Common myeloid progenitor, CD34-positive (primary cell): ENCODE measurements around the gene ST3GAL2.

Experiments
- CTCF ChIA-PET: fragments of 350-600 bp; sonication (Branson Sonifier 250); formaldehyde crosslinking; loops from one replicate; lab custom pipeline; 2021; ENCODE audit warnings: antibody characterized with exemption; lab: Charles Lee
- POLR2A ChIA-PET: fragments of 350-600 bp; sonication (Branson Sonifier 250); formaldehyde crosslinking; loops from one replicate; lab custom pipeline; 2021; ENCODE audit warnings: antibody characterized with exemption; lab: Charles Lee
- DNase-seq, 3 donors: peaks; one replicate each; pipeline versions ENCODE4 v3.0.0 to v3.0.0-alpha.2; 2013
- H3K27ac ChIP-seq, 2 experiments: 1 replicate in 1 of 2; 2 replicates in 1 of 2; pipeline ENCODE4 v1.7.0; 2013; ENCODE audit warnings: inconsistent platforms in 2 of 2, low read length in 2 of 2, mild to moderate bottlenecking in 2 of 2, low read depth in 1 of 2, moderate library complexity in 1 of 2; ENCODE audit not compliant: severe bottlenecking in 2 of 2, insufficient read depth in 1 of 2, poor library complexity in 1 of 2
- H3K27me3 ChIP-seq, 5 experiments: replicated peaks in 2 of 5; 1 replicate in 3 of 5; 2 replicates in 2 of 5; pipeline versions ENCODE4 v1.6.1 to v1.7.0; 2013; ENCODE audit warnings: low read length in 4 of 5, mild to moderate bottlenecking in 2 of 5, moderate library complexity in 2 of 5, inconsistent platforms in 1 of 5; ENCODE audit not compliant: insufficient read depth in 5 of 5, control insufficient read depth in 4 of 5
- H3K36me3 ChIP-seq, 4 experiments: 1 replicate in 2 of 4; 2 replicates in 2 of 4; pipeline versions ENCODE4 v1.6.1 to v1.7.0; 2013; ENCODE audit warnings: low read length in 3 of 4, control low read depth in 1 of 4, mild to moderate bottlenecking in 1 of 4; ENCODE audit not compliant: control insufficient read depth in 4 of 4, insufficient read depth in 4 of 4
- H3K4me1 ChIP-seq, 4 experiments: 1 replicate in 3 of 4; 2 replicates in 1 of 4; pipeline versions ENCODE4 v1.6.1 to v1.7.1; 2013; ENCODE audit warnings: low read length in 3 of 4, mild to moderate bottlenecking in 3 of 4, control low read depth in 1 of 4, inconsistent platforms in 1 of 4, moderate library complexity in 1 of 4; ENCODE audit not compliant: control insufficient read depth in 4 of 4, insufficient read depth in 4 of 4; ENCODE audit errors: control extremely low read depth in 1 of 4
- H3K4me3 ChIP-seq, 7 experiments: 1 replicate in 4 of 7; 2 replicates in 3 of 7; pipeline versions ENCODE4 v1.5.1 to v1.7.0; 2013; ENCODE audit warnings: mild to moderate bottlenecking in 7 of 7, low read length in 6 of 7, moderate library complexity in 6 of 7, inconsistent platforms in 2 of 7, low read depth in 2 of 7, control low read depth in 1 of 7; ENCODE audit not compliant: insufficient read depth in 4 of 7, control insufficient read depth in 1 of 7; ENCODE audit errors: extremely low read depth in 1 of 7
- H3K9me3 ChIP-seq, 5 experiments: 1 replicate in 4 of 5; 2 replicates in 1 of 5; pipeline versions ENCODE4 v1.6.1 to v1.7.1; 2013; ENCODE audit warnings: low read length in 4 of 5, mild to moderate bottlenecking in 2 of 5, inconsistent platforms in 1 of 5, low read depth in 1 of 5, moderate library complexity in 1 of 5; ENCODE audit not compliant: control insufficient read depth in 4 of 5, insufficient read depth in 2 of 5; ENCODE audit errors: control extremely low read depth in 1 of 5
- WGBS: methylation state at CpG from one replicate; pipeline ENCODE4 v1.1.5; 2013; ENCODE audit not compliant: insufficient coverage; 5-methylcytosine and 5-hydroxymethylcytosine counted together

Gene ST3GAL2

GRCh38 chr16:70433458-70434103 lies 5.3 kb downstream of the ST3GAL2 start:
- peak in 2 of 3 donors; percentile 65 to 69 for DNase-seq
- WGBS, result 61% methylated on average over 4 of the region's 5 CpGs
- H3K27me3 ChIP-seq, result no peaks in the 10 kb centered on the region
- POLR2A ChIA-PET, result interaction anchor here (0.6 to 1.2 kb wide), 2 partner anchors 21 to 301 kb away, joined by 3 to 6 read pairs; partner anchors contain the start of gene FCSK
- peaks cover 19 to 89% (median 68%) of the 10 kb centered on the region in 4 experiments for H3K4me1 ChIP-seq
- peak overlapping the region in 1 of 2 experiments; percentile 88 for H3K27ac ChIP-seq
- CTCF ChIA-PET, result interaction anchor here (0.8 to 2.4 kb wide), 9 partner anchors 10 to 64 kb away, joined by 3 to 15 read pairs (median 5); no protein-coding TSS in a partner anchor
- H3K36me3 ChIP-seq, result peaks cover 0 to 15% (median 0%) of the 10 kb centered on the region in 4 experiments
- peak overlapping the region in 1 of 7 experiments; percentile 25 for H3K4me3 ChIP-seq
- H3K9me3 ChIP-seq, result no peaks in the 10 kb centered on the region

GRCh38 chr16:70432723-70433457 lies 6.0 kb downstream of the ST3GAL2 start:
- H3K4me1 ChIP-seq, result peaks cover 19 to 91% (median 70%) of the 10 kb centered on the region in 4 experiments
- peak overlapping the region in 4 of 7 experiments; percentile 19 to 37 (median 30) for H3K4me3 ChIP-seq
- ChIA-PET CTCF (interaction anchor here (0.6 to 2.4 kb wide), 12 partner anchors 8 to 64 kb away, joined by 3 to 15 read pairs (median 4); no protein-coding TSS in a partner anchor), POLR2A (interaction anchor here (1.2 kb wide), 1 partner anchor 21 kb away, joined by 3 read pairs; the partner anchor contains the start of gene FCSK)
- 26% methylated on average over 12 of the region's 12 CpGs for WGBS
- H3K9me3 ChIP-seq, result no peaks in the 10 kb centered on the region
- H3K36me3 ChIP-seq, result peaks cover 0 to 15% (median 0%) of the 10 kb centered on the region in 4 experiments
- peak in 2 of 3 donors; percentile 33 to 51 for DNase-seq
- H3K27ac ChIP-seq, result peak overlapping the region; percentile 56 to 88
- no peaks in the 10 kb centered on the region for H3K27me3 ChIP-seq

- peak overlapping the region; percentile 56 to 88 for H3K27ac ChIP-seq
- H3K4me3 ChIP-seq, result peak overlapping the region in 3 of 7 experiments; percentile 3 to 34 (median 27)
Measured at GRCh38 chr16:70432356-70432722, 6.6 kb downstream of the ST3GAL2 start.

DNA sequence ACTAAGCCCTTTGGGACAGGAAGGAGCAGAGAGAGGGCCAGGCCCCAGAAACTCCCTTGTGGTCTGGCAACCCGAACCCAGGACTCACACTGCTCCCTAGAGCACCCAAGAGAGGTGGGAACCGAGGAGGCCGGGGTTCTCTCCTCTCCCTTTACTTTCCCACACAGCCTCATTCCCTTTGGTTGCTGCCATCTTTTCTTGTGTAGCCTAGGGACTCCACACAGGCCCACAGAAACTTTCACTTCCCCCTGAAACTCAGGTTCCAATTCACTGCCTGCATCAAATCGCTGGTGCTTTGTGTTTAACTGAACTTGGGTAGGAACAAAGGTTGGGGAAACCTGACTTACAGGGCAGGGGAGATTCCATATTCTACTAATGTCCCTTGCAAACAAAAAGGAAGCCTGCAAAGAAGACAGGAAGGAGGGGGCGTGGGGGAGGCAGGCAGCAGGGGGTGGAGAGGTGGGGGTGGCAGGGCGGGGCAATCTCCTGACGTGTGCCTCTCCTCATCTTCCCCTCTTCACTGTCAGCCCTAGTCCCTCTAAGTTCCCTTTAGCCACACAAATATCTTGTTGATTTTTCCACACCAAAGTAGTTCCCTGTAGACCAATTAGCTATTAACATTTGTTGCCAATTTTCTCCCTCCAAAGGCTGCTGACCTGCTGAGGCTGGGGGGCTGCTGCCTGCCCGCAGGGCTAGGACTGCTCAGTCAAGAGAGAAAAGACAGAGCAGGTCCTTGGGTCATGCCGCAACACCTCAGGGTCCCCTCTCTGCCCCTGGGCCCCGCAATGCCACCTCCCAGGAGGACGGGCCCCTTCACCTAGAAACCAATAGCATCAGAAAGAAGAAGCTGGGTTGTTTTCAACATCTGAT lies 8.0 kb downstream of the ST3GAL2 start:
- CTCF ChIA-PET, result interaction anchor here (1.3 to 2.4 kb wide), 3 partner anchors 9 to 37 kb away, joined by 3 to 15 read pairs (median 10); no protein-coding TSS in a partner anchor
- peaks cover 23 to 83% (median 69%) of the 10 kb centered on the region in 4 experiments for H3K4me1 ChIP-seq
- peaks cover 0 to 16% (median 0%) of the 10 kb centered on the region in 4 experiments for H3K36me3 ChIP-seq
- DNase-seq, result peak; percentile 75 to 95 (median 95)
- 33% methylated on average over 3 of the region's 11 CpGs for WGBS
- peak overlapping the region; percentile 81 to 88 for H3K27ac ChIP-seq
- no peaks in the 10 kb centered on the region for H3K9me3 ChIP-seq
- H3K27me3 ChIP-seq, result no peaks in the 10 kb centered on the region
- H3K4me3 ChIP-seq, result peak overlapping the region in 4 of 7 experiments; percentile 29 to 72 (median 48)
- POLR2A ChIA-PET, result no interaction called here

More at GRCh38 chr16:70432356-70432722, 6.6 kb downstream of the ST3GAL2 start:
- H3K36me3 ChIP-seq, result peaks cover 0 to 15% (median 0%) of the 10 kb centered on the region in 4 experiments
- WGBS, result 42% methylated on average over 3 of the region's 3 CpGs
- POLR2A ChIA-PET, result no interaction called here
- peak in 2 of 3 donors; percentile 39 to 53 for DNase-seq
- no peaks in the 10 kb centered on the region for H3K27me3 ChIP-seq
- peaks cover 23 to 91% (median 69%) of the 10 kb centered on the region in 4 experiments for H3K4me1 ChIP-seq
- H3K9me3 ChIP-seq, result no peaks in the 10 kb centered on the region
- CTCF ChIA-PET, result interaction anchor here (0.6 to 2.4 kb wide), 9 partner anchors 9 to 63 kb away, joined by 3 to 15 read pairs (median 4); no protein-coding TSS in a partner anchor

GRCh38 chr16:70429888-70430666 lies 8.8 kb downstream of the ST3GAL2 start:
- DNase-seq, result no peak
- H3K9me3 ChIP-seq, result no peaks in the 10 kb centered on the region
- WGBS, result 75% methylated on average over 5 of the region's 5 CpGs
- peak overlapping the region in 4 of 7 experiments; percentile 29 to 72 (median 46) for H3K4me3 ChIP-seq
- POLR2A ChIA-PET, result no interaction called here
- H3K27me3 ChIP-seq, result no peaks in the 10 kb centered on the region
- CTCF ChIA-PET, result interaction anchor here (0.5 kb wide), 1 partner anchor 29 kb away, joined by 4 read pairs; no protein-coding TSS in a partner anchor
- peak overlapping the region; percentile 81 to 88 for H3K27ac ChIP-seq
- peaks cover 23 to 88% (median 69%) of the 10 kb centered on the region in 4 experiments for H3K4me1 ChIP-seq
- H3K36me3 ChIP-seq, result peaks cover 0 to 19% (median 0%) of the 10 kb centered on the region in 4 experiments
